Measurements from ENCODE around the gene TFDP2.
"Not testable (repeated sequence)": the region's sequence is repeated elsewhere in the genome, so short reads cannot be mapped to it uniquely, and the experiment has no call there.

DNA sequence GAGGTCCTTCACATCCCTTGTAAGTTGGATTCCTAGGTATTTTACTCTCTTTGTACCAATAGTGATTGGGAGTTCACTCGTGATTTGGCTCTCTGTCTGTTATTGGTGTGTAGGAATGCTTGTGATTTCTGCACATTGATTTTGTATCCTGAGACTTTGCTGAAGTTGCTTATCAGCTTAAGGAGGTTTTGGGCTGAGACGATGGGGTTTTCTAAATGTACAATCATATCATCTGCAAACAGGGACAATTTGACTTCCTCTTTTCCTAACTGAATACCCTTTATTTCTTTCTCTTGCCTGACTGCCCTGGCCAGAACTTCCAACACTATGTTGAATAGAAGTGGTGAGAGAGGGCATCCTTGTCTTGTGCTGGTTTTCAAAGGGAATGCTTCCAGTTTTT is 12.3 kb downstream of the TFDP2 start:
- TF ChIP-seq, protein P1, sequence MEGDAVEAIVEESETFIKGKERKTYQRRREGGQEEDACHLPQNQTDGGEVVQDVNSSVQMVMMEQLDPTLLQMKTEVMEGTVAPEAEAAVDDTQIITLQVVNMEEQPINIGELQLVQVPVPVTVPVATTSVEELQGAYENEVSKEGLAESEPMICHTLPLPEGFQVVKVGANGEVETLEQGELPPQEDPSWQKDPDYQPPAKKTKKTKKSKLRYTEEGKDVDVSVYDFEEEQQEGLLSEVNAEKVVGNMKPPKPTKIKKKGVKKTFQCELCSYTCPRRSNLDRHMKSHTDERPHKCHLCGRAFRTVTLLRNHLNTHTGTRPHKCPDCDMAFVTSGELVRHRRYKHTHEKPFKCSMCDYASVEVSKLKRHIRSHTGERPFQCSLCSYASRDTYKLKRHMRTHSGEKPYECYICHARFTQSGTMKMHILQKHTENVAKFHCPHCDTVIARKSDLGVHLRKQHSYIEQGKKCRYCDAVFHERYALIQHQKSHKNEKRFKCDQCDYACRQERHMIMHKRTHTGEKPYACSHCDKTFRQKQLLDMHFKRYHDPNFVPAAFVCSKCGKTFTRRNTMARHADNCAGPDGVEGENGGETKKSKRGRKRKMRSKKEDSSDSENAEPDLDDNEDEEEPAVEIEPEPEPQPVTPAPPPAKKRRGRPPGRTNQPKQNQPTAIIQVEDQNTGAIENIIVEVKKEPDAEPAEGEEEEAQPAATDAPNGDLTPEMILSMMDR (IDR thresholded peaks at IDR 0.05 in 2 of 3, conservative IDR thresholded peaks at IDR 0.05 in 1 of 3; ENCODE audit: borderline replicate concordance in 1 of 3, insufficient read depth in 1 of 3, low read depth in 2 of 3, low read length in 2 of 3), result not testable (repeated sequence)
- TF ChIP-seq SIN3A (IDR thresholded peaks at IDR 0.05; ENCODE audit: low read depth); POLR2AphosphoS5 (IDR thresholded peaks at IDR 0.05; ENCODE audit: low read depth, low read length); CEBPB (IDR thresholded peaks at IDR 0.05; ENCODE audit: low read depth); ZFX (IDR thresholded peaks at IDR 0.05); EZH2 (IDR thresholded peaks at IDR 0.05); EGR1 (IDR thresholded peaks at IDR 0.05; ENCODE audit: low read depth): not testable (repeated sequence)
- TF ChIP-seq, protein P2, sequence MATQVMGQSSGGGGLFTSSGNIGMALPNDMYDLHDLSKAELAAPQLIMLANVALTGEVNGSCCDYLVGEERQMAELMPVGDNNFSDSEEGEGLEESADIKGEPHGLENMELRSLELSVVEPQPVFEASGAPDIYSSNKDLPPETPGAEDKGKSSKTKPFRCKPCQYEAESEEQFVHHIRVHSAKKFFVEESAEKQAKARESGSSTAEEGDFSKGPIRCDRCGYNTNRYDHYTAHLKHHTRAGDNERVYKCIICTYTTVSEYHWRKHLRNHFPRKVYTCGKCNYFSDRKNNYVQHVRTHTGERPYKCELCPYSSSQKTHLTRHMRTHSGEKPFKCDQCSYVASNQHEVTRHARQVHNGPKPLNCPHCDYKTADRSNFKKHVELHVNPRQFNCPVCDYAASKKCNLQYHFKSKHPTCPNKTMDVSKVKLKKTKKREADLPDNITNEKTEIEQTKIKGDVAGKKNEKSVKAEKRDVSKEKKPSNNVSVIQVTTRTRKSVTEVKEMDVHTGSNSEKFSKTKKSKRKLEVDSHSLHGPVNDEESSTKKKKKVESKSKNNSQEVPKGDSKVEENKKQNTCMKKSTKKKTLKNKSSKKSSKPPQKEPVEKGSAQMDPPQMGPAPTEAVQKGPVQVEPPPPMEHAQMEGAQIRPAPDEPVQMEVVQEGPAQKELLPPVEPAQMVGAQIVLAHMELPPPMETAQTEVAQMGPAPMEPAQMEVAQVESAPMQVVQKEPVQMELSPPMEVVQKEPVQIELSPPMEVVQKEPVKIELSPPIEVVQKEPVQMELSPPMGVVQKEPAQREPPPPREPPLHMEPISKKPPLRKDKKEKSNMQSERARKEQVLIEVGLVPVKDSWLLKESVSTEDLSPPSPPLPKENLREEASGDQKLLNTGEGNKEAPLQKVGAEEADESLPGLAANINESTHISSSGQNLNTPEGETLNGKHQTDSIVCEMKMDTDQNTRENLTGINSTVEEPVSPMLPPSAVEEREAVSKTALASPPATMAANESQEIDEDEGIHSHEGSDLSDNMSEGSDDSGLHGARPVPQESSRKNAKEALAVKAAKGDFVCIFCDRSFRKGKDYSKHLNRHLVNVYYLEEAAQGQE (IDR thresholded peaks at IDR 0.05; ENCODE audit: low read depth), result not testable (repeated sequence)
- TF ChIP-seq, protein P3, sequence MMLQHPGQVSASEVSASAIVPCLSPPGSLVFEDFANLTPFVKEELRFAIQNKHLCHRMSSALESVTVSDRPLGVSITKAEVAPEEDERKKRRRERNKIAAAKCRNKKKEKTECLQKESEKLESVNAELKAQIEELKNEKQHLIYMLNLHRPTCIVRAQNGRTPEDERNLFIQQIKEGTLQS (IDR thresholded peaks at IDR 0.05), result not testable (repeated sequence)

All from HCT116 (cell line).